ENCODE results near the gene MEIS1. TPM values are rescaled to one million over a fixed set of nuclear protein-coding genes. Genes with fewer than 3 reads are reported as not detected.

Gene MEIS1
- total and polyA plus RNA-seq, 2 of the 8 experiments (the other 6 are each of a cell fraction or from before 2014, with no cell fraction given), result 0.17 to 1.2 TPM

GRCh38 chr2:66455490-66455889, 20.6 kb downstream of the MEIS1 start:
- Histone ChIP-seq H3K23me2 (ENCODE audit: low read depth, low read length) (no peaks in the 10 kb centered on the region; the same call in 1 of the 2 replicates), H4K20me1 (replicated peaks in 1 of 2; ENCODE audit: control insufficient read depth in 1 of 2, insufficient read depth in 2 of 2, low read length in 2 of 2) (no peaks in the 10 kb centered on the region), H3K36me3 (ENCODE audit: control insufficient read depth in 2 of 4, insufficient read depth in 4 of 4, low read length in 3 of 4) (no peaks in the 10 kb centered on the region), H3K27me3 (replicated peaks in 1 of 4; ENCODE audit: control insufficient read depth in 3 of 4, extremely low read depth in 1 of 4, insufficient read depth in 3 of 4, low read length in 3 of 4) (no peaks in the 10 kb centered on the region), H2BK12ac (ENCODE audit: low read depth, low read length) (no peak overlapping the region), H3K4ac (replicated peaks; ENCODE audit: insufficient read length, low read depth, low read length) (no peak overlapping the region), H2BK5ac (ENCODE audit: low read depth, low read length) (no peak overlapping the region), H3K9me3 (ENCODE audit: insufficient read depth in 2 of 2, low read depth in 1 of 2, low read length in 1 of 2) (no peaks in the 10 kb centered on the region), H3K56ac (replicated peaks; ENCODE audit: insufficient read length, low read depth, low read length) (no peak overlapping the region), H3K4me1 (replicated peaks in 1 of 4; ENCODE audit: control insufficient read depth in 3 of 4, insufficient read depth in 4 of 4, low read length in 3 of 4) (no peaks in the 10 kb centered on the region), H4K8ac (ENCODE audit: extremely low read depth, insufficient read depth, low read length) (no peak overlapping the region), H2BK120ac (replicated peaks; ENCODE audit: low read depth, low read length) (no peak overlapping the region), H2BK20ac (ENCODE audit: low read length) (no peak overlapping the region), H3K79me1 (ENCODE audit: low read depth, low read length) (no peaks in the 10 kb centered on the region), H2AK5ac (ENCODE audit: low read depth, low read length) (no peak overlapping the region), H4K91ac (replicated peaks; ENCODE audit: insufficient read length, low read length) (no peak overlapping the region), H3K4me2 (ENCODE audit: insufficient read depth in 1 of 2, low read depth in 2 of 2, low read length in 2 of 2) (no peak overlapping the region), H3K27ac (ENCODE audit: low read depth, low read length) (no peak overlapping the region), H2BK15ac (ENCODE audit: low read length) (no peak overlapping the region), H3K9ac (replicated peaks in 1 of 4; ENCODE audit: extremely low read depth in 1 of 4, low read depth in 3 of 4, low read length in 3 of 4) (no peak overlapping the region), H2AFZ (ENCODE audit: low read length) (no peak overlapping the region), H4K5ac (ENCODE audit: insufficient read length, low read depth, low read length) (no peak overlapping the region), H3K18ac (ENCODE audit: extremely low read depth, low read length) (no peak overlapping the region), H3K23ac (ENCODE audit: insufficient read length) (no peak overlapping the region), H3K4me3 (ENCODE audit: extremely low read depth in 1 of 4, insufficient read depth in 2 of 4, low read depth in 3 of 4, low read length in 4 of 4) (no peak overlapping the region), H3K14ac (ENCODE audit: insufficient read length) (no peak overlapping the region), H3K79me2 (ENCODE audit: control insufficient read depth in 1 of 2, insufficient read depth in 2 of 2, low read length in 2 of 2) (no peaks in the 10 kb centered on the region)
- 92% methylated on average over 2 of the region's 2 CpGs; no CpG with 5 or more reads in 1 of the 2 experiments for WGBS, 2 experiments (ENCODE audit: extremely low coverage in 1 of 2, insufficient coverage in 1 of 2, insufficient read length in 1 of 2, insufficient replicate concordance in 2 of 2, low coverage in 1 of 2, low lambda C conversion rate in 2 of 2, missing lambda C conversion rate in 1 of 2)
- POLR2A ChIA-PET (ENCODE audit: partially characterized antibody), result no interaction called here
- DNase-seq (ENCODE audit: low read depth in 1 of 2, low spot score in 2 of 2), result no peak
- FAIRE-seq, result no peak
- CTCF ChIA-PET (ENCODE audit: partially characterized antibody), result no interaction called here
- TF ChIP-seq HDAC6 (IDR thresholded peaks at IDR 0.05; ENCODE audit: low read depth, low read length) (no peak), EGR1 (IDR thresholded peaks at IDR 0.05; ENCODE audit: borderline replicate concordance, low read depth, low read length) (no peak), SP2 (IDR thresholded peaks at IDR 0.05; ENCODE audit: low read length) (no peak), MAX (IDR thresholded peaks at IDR 0.05) (no peak), SUZ12 (IDR thresholded peaks at IDR 0.05; ENCODE audit: low read length) (no peak), PHF8 (conservative IDR thresholded peaks at IDR 0.05; ENCODE audit: low read depth, low read length) (no peak)

All from H1 (cell line).